Spinal cord (tissue), 10 donors: Measurements from ENCODE around the gene DPP6. TPM values are rescaled to one million over a fixed set of nuclear protein-coding genes. Genes with fewer than 3 reads are reported as not detected.

Experiments
- DNase-seq, 6 donors: peaks; one replicate each; pipeline versions ENCODE4 v3.0.0 to v3.0.0-alpha.2; 2013 to 2015; ENCODE audit warnings: low spot score in 6 of 6, low read depth in 4 of 6
- H3K27ac ChIP-seq: one replicate; pipeline ENCODE4 v1.5.1; 2013; ENCODE audit warnings: low read depth, low read length, control low read depth
- H3K27me3 ChIP-seq: one replicate; pipeline ENCODE4 v1.6.1; 2013; ENCODE audit warnings: low read length; ENCODE audit not compliant: control insufficient read depth, insufficient read depth
- H3K36me3 ChIP-seq: one replicate; pipeline ENCODE4 v1.6.1; 2013; ENCODE audit warnings: low read length; ENCODE audit not compliant: control insufficient read depth, insufficient read depth
- H3K4me1 ChIP-seq: one replicate; pipeline ENCODE4 v1.6.1; 2013; ENCODE audit warnings: low read length; ENCODE audit not compliant: control insufficient read depth, insufficient read depth
- H3K4me3 ChIP-seq: one replicate; pipeline ENCODE4 v1.5.1; 2013; ENCODE audit warnings: low read depth, low read length, control low read depth
- H3K9me3 ChIP-seq: one replicate; pipeline ENCODE4 v1.6.1; 2013; ENCODE audit warnings: low read length; ENCODE audit not compliant: control insufficient read depth, insufficient read depth
- WGBS: methylation state at CpG from one replicate; pipeline ENCODE4 v1.1.5; 2013; ENCODE audit warnings: missing lambda C conversion rate; ENCODE audit not compliant: insufficient coverage; 5-methylcytosine and 5-hydroxymethylcytosine counted together
- polyA plus RNA-seq, 2 donors: library from polyadenylated mRNA; unstranded; fragments of 120-200 nt; gene quantifications; one replicate each; pipeline ENCODE4 v1.2.1, GENCODE V29; 2013; ENCODE audit not compliant: insufficient read length in 2 of 2
- total RNA-seq, 2 donors: library from RNA; depleted of rRNA in 1 of 2; stranded (reverse); fragments of 120-200 nt in 1 of 2; fragments of >200 nt in 1 of 2; gene quantifications; one replicate each; pipeline versions ENCODE4 v1.2.3 to v1.2.4, GENCODE V29; 2013 to 2014
- donor health status: healthy.

Gene DPP6
- total and polyA plus RNA-seq, 4 donors: 36.3 to 104 (median 78.5) TPM

- Histone ChIP-seq H3K27ac (no peak overlapping the region), H3K36me3 (peaks cover 23% of the 10 kb centered on the region), H3K4me1 (no peaks in the 10 kb centered on the region), H3K9me3 (no peaks in the 10 kb centered on the region), H3K4me3 (no peak overlapping the region), H3K27me3 (no peaks in the 10 kb centered on the region)
- WGBS: 100% methylated on average over 3 of the region's 7 CpGs
- DNase-seq: no peak
These were observed 524.4 kb downstream of the DPP6 start for GRCh38 chr7:154576604-154577003.

GRCh38 chr7:154577141-154577873 lies 525.1 kb downstream of the DPP6 start:
- no peaks in the 10 kb centered on the region for H3K4me1 ChIP-seq
- WGBS: 77% methylated on average over 7 of the region's 10 CpGs
- peaks cover 23% of the 10 kb centered on the region for H3K36me3 ChIP-seq
- H3K27me3 ChIP-seq: no peaks in the 10 kb centered on the region
- DNase-seq: peak in 1 of 6 donors; percentile 76
- no peaks in the 10 kb centered on the region for H3K9me3 ChIP-seq
- no peak overlapping the region for H3K4me3 ChIP-seq
- H3K27ac ChIP-seq: no peak overlapping the region

- H3K27ac ChIP-seq: no peak overlapping the region
- peaks cover 23% of the 10 kb centered on the region for H3K36me3 ChIP-seq
- no peaks in the 10 kb centered on the region for H3K4me1 ChIP-seq
- H3K4me3 ChIP-seq: no peak overlapping the region
- 97% methylated on average over 4 of the region's 6 CpGs for WGBS
- H3K9me3 ChIP-seq: no peaks in the 10 kb centered on the region
- peak in 1 of 6 donors; percentile 29 for DNase-seq
- no peaks in the 10 kb centered on the region for H3K27me3 ChIP-seq
These were observed 526.1 kb downstream of the DPP6 start for GRCh38 chr7:154578336-154578735.

GRCh38 chr7:154579711-154580110 lies 527.5 kb downstream of the DPP6 start:
- no peak overlapping the region for H3K4me3 ChIP-seq
- peaks cover 17% of the 10 kb centered on the region for H3K36me3 ChIP-seq
- WGBS: 100% methylated on average over 2 of the region's 9 CpGs
- no peak for DNase-seq
- H3K9me3 ChIP-seq: no peaks in the 10 kb centered on the region
- H3K27ac ChIP-seq: no peak overlapping the region
- H3K4me1 ChIP-seq: peaks cover 7% of the 10 kb centered on the region
- H3K27me3 ChIP-seq: no peaks in the 10 kb centered on the region

- 89% methylated on average over 8 of the region's 10 CpGs for WGBS
- peak in 1 of 6 donors; percentile 8 for DNase-seq
- no peaks in the 10 kb centered on the region for H3K9me3 ChIP-seq
- H3K27ac ChIP-seq: no peak overlapping the region
- no peak overlapping the region for H3K4me3 ChIP-seq
- peaks cover 7% of the 10 kb centered on the region for H3K4me1 ChIP-seq
- no peaks in the 10 kb centered on the region for H3K27me3 ChIP-seq
- peaks cover 3% of the 10 kb centered on the region for H3K36me3 ChIP-seq
These were observed 529.2 kb downstream of the DPP6 start for GRCh38 chr7:154581251-154581890.

GRCh38 chr7:154583454-154583853 lies 531.3 kb downstream of the DPP6 start:
- H3K36me3 ChIP-seq: peaks cover 3% of the 10 kb centered on the region
- DNase-seq: peak in 1 of 6 donors; percentile 0
- H3K4me1 ChIP-seq: peaks cover 12% of the 10 kb centered on the region
- H3K4me3 ChIP-seq: no peak overlapping the region
- H3K27me3 ChIP-seq: no peaks in the 10 kb centered on the region
- H3K27ac ChIP-seq: no peak overlapping the region
- H3K9me3 ChIP-seq: no peaks in the 10 kb centered on the region
- 95% methylated on average over 15 of the region's 15 CpGs for WGBS

- H3K27me3 ChIP-seq: no peaks in the 10 kb centered on the region
- no peak overlapping the region for H3K4me3 ChIP-seq
- WGBS: 44% methylated on average over 6 of the region's 20 CpGs
- H3K9me3 ChIP-seq: no peaks in the 10 kb centered on the region
- peaks cover 12% of the 10 kb centered on the region for H3K4me1 ChIP-seq
- H3K27ac ChIP-seq: no peak overlapping the region
- DNase-seq: peak in 3 of 6 donors; percentile 19 to 84 (median 71)
- peaks cover 3% of the 10 kb centered on the region for H3K36me3 ChIP-seq
These were observed 532.4 kb downstream of the DPP6 start for GRCh38 chr7:154584352-154585252.

GRCh38 chr7:154587792-154588191 lies 535.6 kb downstream of the DPP6 start:
- Histone ChIP-seq H3K27me3 (no peaks in the 10 kb centered on the region), H3K4me3 (no peak overlapping the region), H3K4me1 (peaks cover 30% of the 10 kb centered on the region), H3K36me3 (no peaks in the 10 kb centered on the region), H3K27ac (no peak overlapping the region), H3K9me3 (no peaks in the 10 kb centered on the region)
- 41% methylated on average over 8 of the region's 9 CpGs for WGBS
- peak in 1 of 6 donors; percentile 53 for DNase-seq

GRCh38 chr7:154591544-154591943 lies 539.3 kb downstream of the DPP6 start:
- H3K27me3 ChIP-seq: no peaks in the 10 kb centered on the region
- no peaks in the 10 kb centered on the region for H3K9me3 ChIP-seq
- H3K36me3 ChIP-seq: no peaks in the 10 kb centered on the region
- WGBS: 28% methylated on average over 4 of the region's 6 CpGs
- H3K4me3 ChIP-seq: no peak overlapping the region
- DNase-seq: peak in 3 of 6 donors; percentile 43 to 85 (median 83)
- H3K4me1 ChIP-seq: peaks cover 26% of the 10 kb centered on the region
- H3K27ac ChIP-seq: no peak overlapping the region
